Mammary epithelial cell (primary cell): ENCODE measurements around the gene GRK1.

ENCODE experiments used
- EZH2 ChIP-seq: IDR thresholded peaks from 2 replicates; pipeline ENCODE4 v1.6.1; 2012; ENCODE audit warnings: low read length, inconsistent platforms, borderline replicate concordance
- TF ChIP-seq, protein P1 (sequence below), 2 donors: IDR thresholded peaks in 1 of 2; conservative IDR thresholded peaks in 1 of 2; 2 replicates each; pipeline ENCODE4 v1.5.1; 2011 to 2012; ENCODE audit warnings: inconsistent platforms in 2 of 2, low read length in 2 of 2, mild to moderate bottlenecking in 2 of 2, control low read depth in 1 of 2, low read depth in 1 of 2; ENCODE audit not compliant: insufficient read depth in 1 of 2; ENCODE audit errors: extremely low read depth in 1 of 2

DNA sequence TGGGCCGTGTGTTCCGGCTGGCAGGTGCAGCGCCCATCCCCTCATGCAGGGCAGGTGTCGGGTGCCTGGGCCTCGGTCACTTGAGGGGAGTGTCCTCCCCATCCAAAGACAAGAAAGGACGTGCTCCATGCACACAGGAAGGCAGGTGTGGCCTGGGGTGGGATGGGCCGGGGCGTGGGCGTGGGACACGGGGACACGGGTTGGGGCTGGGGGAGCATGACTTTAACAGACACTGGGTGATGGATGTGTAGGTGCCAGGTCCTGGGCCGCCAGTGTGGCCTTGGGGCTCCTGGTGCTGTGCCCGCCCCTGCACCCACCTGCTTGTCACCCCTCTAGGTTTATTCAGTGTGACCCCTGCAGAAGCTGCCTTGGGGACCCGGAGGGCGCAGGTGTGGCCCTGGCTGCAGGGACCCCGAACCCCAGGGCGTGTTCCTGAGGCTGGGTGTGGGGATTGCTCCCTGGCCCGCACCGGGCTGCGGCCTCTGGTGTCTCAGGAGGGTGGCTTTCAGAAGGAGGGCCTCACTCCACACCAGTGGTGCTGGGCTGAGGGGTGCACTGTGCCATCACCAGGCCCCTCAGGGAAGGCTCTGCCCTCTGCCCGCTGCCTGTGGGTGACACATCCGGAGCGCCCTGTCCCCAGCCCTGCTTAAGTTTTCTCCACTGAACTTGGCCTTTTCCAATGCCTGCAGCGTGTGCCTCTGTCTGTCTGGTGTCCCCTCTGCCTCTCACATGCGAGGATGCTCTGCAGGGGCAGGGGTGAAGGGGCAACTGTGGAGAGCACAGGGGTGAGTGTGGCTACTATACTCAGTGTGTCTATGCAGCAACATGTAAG is 97.2 kb downstream of the GRK1 start:
- TF ChIP-seq, protein P1, sequence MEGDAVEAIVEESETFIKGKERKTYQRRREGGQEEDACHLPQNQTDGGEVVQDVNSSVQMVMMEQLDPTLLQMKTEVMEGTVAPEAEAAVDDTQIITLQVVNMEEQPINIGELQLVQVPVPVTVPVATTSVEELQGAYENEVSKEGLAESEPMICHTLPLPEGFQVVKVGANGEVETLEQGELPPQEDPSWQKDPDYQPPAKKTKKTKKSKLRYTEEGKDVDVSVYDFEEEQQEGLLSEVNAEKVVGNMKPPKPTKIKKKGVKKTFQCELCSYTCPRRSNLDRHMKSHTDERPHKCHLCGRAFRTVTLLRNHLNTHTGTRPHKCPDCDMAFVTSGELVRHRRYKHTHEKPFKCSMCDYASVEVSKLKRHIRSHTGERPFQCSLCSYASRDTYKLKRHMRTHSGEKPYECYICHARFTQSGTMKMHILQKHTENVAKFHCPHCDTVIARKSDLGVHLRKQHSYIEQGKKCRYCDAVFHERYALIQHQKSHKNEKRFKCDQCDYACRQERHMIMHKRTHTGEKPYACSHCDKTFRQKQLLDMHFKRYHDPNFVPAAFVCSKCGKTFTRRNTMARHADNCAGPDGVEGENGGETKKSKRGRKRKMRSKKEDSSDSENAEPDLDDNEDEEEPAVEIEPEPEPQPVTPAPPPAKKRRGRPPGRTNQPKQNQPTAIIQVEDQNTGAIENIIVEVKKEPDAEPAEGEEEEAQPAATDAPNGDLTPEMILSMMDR (conservative IDR thresholded peaks at IDR 0.05 in 1 of 2, IDR thresholded peaks at IDR 0.05 in 1 of 2; ENCODE audit: extremely low read depth in 1 of 2, insufficient read depth in 1 of 2, low read depth in 1 of 2, low read length in 2 of 2), result no peak
- TF ChIP-seq EZH2, result no peak
